HS-27A (cell line): Measurements from ENCODE around the gene CHST13.
"Not testable (repeated sequence)": the region's sequence is repeated elsewhere in the genome, so short reads cannot be mapped to it uniquely, and the experiment has no call there.

Experiments
- DNase-seq: peaks from one replicate; pipeline ENCODE4 v3.0.0-alpha.2; 2012; ENCODE audit warnings: low read depth, missing footprints

CHST13 gene

GRCh38 chr3:126554560-126555525, 30.9 kb downstream of the CHST13 start:
- no peak for DNase-seq

DNA sequence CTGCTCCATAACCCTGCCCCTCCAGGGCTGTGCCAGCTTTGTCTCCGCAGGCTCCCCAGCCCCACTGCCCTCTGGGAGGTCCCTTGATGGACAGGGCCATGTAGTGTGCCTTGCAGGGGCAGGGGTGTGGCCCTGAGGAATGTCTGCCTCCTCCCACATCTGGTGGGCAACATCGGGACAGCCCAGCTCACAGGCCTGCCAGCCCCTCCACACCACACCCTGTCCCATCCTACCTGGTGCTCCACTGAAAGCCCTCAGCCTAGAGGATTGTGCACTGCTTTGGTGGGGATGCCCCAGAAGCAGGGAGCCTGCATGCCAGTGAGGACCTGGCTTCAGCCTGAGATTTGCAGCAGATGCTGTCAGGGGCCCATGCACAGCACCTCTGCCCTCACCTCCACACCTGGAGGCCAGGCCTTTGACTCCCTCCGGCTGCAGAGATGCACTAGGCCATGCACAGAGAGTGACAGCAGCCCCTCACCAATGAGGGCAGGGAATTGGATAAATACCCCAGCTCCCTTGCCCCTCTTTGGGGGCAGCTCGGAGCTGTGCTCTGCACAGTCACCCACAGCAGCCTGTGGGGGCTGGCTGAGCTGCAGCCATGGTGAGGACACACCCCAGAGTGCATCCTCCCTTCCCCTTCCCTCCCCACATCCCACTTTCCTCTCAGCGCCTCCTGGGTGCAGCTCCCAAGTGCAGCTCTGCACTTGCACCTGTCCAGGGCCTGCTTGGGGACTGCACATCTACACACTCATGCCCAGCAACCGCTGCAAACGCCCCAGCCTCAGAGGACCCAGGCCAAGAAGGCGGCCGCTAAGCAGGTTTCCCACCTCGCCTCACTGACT, 32.1 kb downstream of the CHST13 start:
- no peak for DNase-seq

DNA sequence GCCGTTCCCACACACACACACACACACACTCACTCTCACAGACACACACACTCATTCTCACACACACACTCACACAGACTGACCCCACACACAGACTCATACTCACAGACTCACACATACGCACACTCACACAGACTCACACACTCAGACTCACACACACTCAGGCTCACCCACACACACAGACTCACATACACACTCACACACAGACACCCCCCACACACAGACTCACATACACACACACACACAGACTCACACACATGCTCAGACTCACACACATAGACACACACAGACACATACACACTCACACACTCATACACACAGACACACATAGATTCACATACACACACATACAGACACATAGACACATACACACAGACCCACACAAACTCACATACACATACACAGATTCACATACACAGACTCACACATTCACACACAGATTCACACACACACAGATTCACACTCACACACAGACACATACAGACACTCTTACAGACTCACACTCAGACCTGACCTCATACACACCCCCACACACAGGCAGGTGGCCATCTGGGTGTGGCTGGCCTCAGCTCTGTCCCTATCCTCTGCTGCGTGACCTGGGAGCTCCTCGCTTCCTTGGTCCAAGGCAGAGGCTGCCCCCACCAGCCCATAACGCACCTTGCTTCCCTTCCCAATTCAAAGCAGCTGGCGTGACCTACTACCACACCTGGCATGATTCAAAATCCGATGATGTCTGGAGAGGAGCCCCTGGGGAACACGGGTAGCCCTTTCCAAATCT, 32.9 kb downstream of the CHST13 start:
- DNase-seq = no peak

DNA sequence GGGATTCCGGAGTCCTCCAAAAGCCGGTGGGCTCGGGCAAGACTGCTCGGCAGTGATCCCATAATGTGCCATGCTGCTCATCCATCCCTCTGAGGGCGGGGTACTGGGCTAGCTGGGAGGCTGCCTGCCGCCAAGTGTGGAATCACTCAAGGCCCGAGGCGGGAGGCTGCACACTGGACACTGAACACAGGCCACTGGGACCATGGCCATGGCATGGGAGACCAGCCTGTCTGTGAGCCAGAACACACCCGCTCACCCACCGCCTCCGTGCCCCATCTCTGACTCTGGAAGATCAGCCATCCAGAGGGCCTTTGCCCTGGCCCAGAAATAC, 33.4 kb downstream of the CHST13 start:
- no peak for DNase-seq

DNA sequence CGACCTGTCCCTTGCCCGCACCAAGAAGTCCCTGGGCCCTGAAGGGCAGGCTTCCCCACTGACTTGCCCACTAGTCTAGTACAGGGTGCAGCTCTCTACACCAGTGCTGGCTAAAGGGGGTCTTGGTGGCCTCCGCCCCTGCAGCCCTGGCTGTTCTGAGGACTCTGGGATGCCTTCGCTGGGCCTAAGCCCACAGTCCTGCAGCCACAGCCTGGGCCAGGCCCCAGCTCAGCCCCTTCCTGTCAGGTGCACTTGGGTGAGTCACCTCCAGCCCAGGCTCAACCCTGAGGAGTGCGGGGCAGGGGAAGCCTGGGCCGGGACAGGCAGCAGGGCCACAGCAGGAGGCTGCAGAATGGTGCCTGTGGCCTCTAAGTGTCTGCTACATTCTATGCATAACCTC, 33.8 kb downstream of the CHST13 start:
- no peak for DNase-seq

GRCh38 chr3:126558336-126559071, 34.5 kb downstream of the CHST13 start, which contains the start of gene C3orf22:
TSS of gene C3orf22 (minus strand) at chr3:126558932. CDS start at chr3:126553390, 5,542 bp downstream.
- DNase-seq = no peak

- no peak for DNase-seq
Observed at GRCh38 chr3:126562737-126563276, 38.9 kb downstream of the CHST13 start.

DNA sequence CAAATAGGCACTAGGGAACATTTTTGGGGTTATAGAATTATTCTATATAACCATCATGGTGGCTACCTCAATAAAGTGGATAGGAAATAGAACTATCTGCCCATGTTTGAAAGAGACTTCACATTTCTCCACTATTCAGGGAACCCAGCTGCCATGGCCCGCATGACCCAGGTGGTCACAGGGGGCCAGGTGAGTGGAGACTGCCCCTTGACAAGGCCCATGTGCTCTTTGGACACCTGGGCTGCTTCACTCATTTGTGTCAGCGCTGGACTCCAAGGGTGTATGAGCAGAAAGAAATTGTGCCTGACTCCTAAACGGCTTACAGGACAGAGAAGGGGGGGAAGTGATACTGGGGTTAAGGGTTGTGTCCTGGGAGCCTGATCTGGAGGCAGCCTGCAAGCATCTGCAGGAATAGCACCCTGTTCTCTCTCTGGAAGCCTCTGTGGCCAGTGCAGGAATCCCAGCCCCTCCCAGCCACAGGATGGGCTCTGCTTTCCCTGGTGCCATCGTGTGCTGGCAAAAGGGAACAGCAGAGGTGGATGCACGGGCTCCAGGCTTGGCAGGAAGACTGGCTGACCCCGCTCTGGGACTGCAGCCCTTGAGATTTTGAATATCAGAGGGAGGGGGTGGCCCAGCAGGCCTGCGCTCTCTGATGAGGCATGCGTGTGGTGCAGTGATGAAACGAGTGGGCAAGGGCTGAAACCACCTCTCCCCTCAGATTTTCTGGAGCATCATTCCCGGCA, 43.9 kb downstream of the CHST13 start:
- no peak for DNase-seq

DNA sequence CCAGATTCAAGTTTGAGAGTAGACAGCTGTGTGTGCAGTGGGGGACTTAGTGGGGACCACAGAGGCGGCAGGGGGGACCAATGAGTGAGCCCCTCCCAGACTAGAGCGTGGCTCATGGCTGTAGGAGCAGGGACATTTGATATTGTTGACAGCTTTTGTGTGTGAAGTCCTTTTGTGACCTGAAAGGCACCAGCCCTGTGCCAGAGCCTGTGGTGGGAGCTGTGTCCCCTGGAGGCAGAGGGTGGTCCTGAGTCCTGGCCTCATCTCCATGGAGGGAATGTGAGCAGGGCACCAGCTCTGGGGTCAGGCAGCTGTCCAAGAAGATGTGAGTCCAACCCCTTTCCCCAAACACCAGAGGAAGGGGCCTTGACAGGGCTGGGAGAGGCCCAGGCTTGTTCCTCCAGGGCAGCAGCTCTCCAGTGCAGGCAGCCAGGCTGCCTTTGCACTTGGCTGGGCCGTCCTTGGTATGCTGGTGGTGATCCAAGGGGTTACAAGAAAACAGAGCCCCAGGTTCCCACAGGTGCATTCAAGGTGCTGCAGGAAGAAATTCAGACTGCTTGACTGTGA, 44.9 kb downstream of the CHST13 start:
- DNase-seq = no peak

- DNase-seq = no peak
Observed at GRCh38 chr3:126569390-126569975, 45.5 kb downstream of the CHST13 start.

DNA sequence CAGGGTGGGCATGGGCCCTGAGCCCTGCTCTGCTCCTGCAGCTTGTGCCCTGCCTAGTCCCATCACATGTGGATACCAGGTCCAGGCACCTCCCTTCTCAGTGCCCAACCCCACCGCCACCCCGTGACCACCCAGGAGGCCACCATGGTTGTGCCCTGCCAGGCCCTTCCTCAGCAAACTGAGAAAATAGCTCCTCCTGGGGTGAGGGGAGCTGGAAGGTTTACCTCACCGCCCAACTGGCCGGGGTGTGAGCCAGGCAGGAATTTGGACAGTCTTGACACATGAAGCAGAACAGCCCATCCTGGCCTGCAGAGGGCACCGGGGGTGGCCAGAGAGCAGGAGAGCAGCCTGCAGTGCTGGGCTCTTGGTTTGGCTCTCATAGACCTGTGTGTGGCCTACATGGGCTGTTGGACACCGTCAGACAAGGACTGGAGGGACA, 46.2 kb downstream of the CHST13 start:
- no peak for DNase-seq

GRCh38 chr3:126571078-126571477, 47.1 kb downstream of the CHST13 start:
- DNase-seq = no peak

GRCh38 chr3:126573492-126574117, 49.6 kb downstream of the CHST13 start:
- DNase-seq = no peak

- no peak for DNase-seq
Observed at GRCh38 chr3:126577261-126577660, 53.3 kb downstream of the CHST13 start.

DNA sequence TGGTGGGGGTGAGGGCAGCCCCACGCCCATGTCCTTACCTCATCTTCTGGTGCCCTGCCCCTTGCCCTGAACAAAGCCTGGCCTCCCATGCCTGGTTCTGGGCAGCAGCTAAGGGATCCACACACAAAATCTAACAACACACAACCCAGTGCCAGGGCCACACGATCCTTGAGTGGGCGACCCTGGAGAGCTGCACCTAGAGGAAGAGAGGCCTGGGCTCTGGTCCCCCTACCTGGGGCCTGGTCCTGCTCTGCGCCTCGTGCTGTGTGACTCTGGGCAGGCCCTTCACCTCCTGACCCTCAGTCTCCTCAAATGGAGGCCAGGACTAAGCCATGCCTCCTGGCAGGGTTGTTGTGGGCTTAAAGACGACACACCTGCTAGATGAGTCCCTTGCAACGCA, 54.7 kb downstream of the CHST13 start:
- no peak for DNase-seq

DNA sequence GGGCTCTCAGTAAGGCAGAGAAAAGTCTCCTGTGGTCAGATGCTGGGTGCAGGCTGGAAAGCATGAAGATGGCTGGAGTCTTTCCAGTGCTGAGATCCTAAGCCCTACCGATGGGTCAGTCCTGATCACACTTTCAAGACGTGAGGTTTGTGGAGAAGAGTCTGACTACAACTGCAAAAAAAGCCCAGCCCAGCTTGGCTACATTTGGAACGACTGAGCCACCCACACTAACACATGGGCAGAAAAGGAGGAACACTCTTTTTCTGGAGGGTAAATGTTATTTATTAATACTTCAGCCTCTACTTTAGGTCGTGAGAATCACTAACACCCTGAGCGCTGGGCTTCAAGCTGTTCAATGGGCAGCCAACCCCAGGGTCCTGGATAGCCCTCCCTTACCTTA, 56.8 kb downstream of the CHST13 start:
- no peak for DNase-seq

- no peak for DNase-seq
Observed at GRCh38 chr3:126581569-126581968, 57.6 kb downstream of the CHST13 start.

- no peak for DNase-seq
Observed at GRCh38 chr3:126582311-126582710, 58.4 kb downstream of the CHST13 start.

GRCh38 chr3:126591515-126591914, 67.6 kb downstream of the CHST13 start:
- DNase-seq = not testable (repeated sequence)
